Activated CD4-positive, alpha-beta memory T cell treated with anti-CD3 and anti-CD28 coated beads for 36 hours (primary cell): ENCODE data around the gene EIF4EBP2. TPM values are rescaled to one million over a fixed set of nuclear protein-coding genes. Genes with fewer than 3 reads are reported as not detected.
A peak's percentile ranks its signal among the peaks of the same experiment; 100 is the strongest.

Experiments used
- CTCF ChIA-PET: fragments of 350-600 bp; sonication (Branson Sonifier 250); formaldehyde crosslinking; loops from one replicate; lab custom pipeline; 2021; ENCODE audit warnings: antibody characterized with exemption, inconsistent platforms; lab: Charles Lee
- POLR2A ChIA-PET: fragments of 350-600 bp; sonication (Branson Sonifier 250); formaldehyde crosslinking; loops from one replicate; lab custom pipeline; 2021; ENCODE audit warnings: antibody characterized with exemption; lab: Charles Lee
- DNase-seq: peaks from one replicate; pipeline ENCODE4 v3.0.0-alpha.2; 2020
- H3K27ac Mint-ChIP-seq: one replicate; pipeline ENCODE4 v1.8.0; 2021; ENCODE audit warnings: mixed read lengths
- H3K27me3 Mint-ChIP-seq: one replicate; pipeline ENCODE4 v1.8.0; 2021; ENCODE audit warnings: mixed read lengths
- H3K36me3 Mint-ChIP-seq: one replicate; pipeline ENCODE4 v1.8.0; 2021; ENCODE audit warnings: mixed read lengths
- H3K4me1 Mint-ChIP-seq: one replicate; pipeline ENCODE4 v1.8.0; 2021; ENCODE audit warnings: low read depth, mixed read lengths
- H3K4me3 Mint-ChIP-seq: one replicate; pipeline ENCODE4 v1.8.0; 2021; ENCODE audit warnings: mild to moderate bottlenecking, mixed read lengths
- H3K9me3 Mint-ChIP-seq: one replicate; pipeline ENCODE4 v1.8.0; 2021; ENCODE audit warnings: mixed read lengths
- intact Hi-C: fragments of 100-400 bp; cut with micrococcal nuclease; formaldehyde crosslinking; loops from one replicate; pipeline ENCODE4 v1.15.1; 2023
- total RNA-seq, 2 experiments: library from RNA; stranded (reverse); gene quantifications; one replicate each; pipeline ENCODE4 v1.2.3, GENCODE V29; 2021

The EIF4EBP2 gene
- total RNA-seq, 2 experiments from 2014 or later, result 27.1 to 27.5 TPM

- intact Hi-C loops, result no loop called here
- no peak for DNase-seq
- Mint-ChIP-seq H3K27me3 (peaks cover 3% of the 10 kb centered on the region), H3K36me3 (no peaks in the 10 kb centered on the region), H3K27ac (no peak overlapping the region), H3K4me1 (no peaks in the 10 kb centered on the region), H3K9me3 (no peaks in the 10 kb centered on the region), H3K4me3 (no peak overlapping the region)
- CTCF ChIA-PET, result no interaction called here
- POLR2A ChIA-PET, result no interaction called here
These were observed 63.0 kb downstream of the EIF4EBP2 start for GRCh38 chr10:70466951-70467350.

- POLR2A ChIA-PET, result no interaction called here
- intact Hi-C loops, result no loop called here
These were observed 69.0 kb downstream of the EIF4EBP2 start for GRCh38 chr10:70472799-70473454.

GRCh38 chr10:70474780-70475179 is 70.8 kb downstream of the EIF4EBP2 start:
- intact Hi-C loops, result loop anchor here (5.0 kb wide), 2 partner anchors 72 to 343 kb away; partner anchors contain the start of genes EIF4EBP2 and SGPL1
- H3K4me1 Mint-ChIP-seq, result peaks cover 21% of the 10 kb centered on the region
- no peak overlapping the region for H3K27ac Mint-ChIP-seq
- DNase-seq, result no peak
- peaks cover 8% of the 10 kb centered on the region for H3K27me3 Mint-ChIP-seq
- no peak overlapping the region for H3K4me3 Mint-ChIP-seq
- CTCF ChIA-PET, result interaction anchor here (1.1 to 4.8 kb wide), 2 partner anchors 13 to 20 kb away, joined by 3 to 23 read pairs; no protein-coding TSS in a partner anchor
- no peaks in the 10 kb centered on the region for H3K36me3 Mint-ChIP-seq
- H3K9me3 Mint-ChIP-seq, result no peaks in the 10 kb centered on the region
- POLR2A ChIA-PET, result no interaction called here

More at GRCh38 chr10:70472799-70473454, 69.0 kb downstream of the EIF4EBP2 start:
- Mint-ChIP-seq H3K27me3 (peaks cover 11% of the 10 kb centered on the region), H3K9me3 (no peaks in the 10 kb centered on the region), H3K27ac (no peak overlapping the region), H3K36me3 (no peaks in the 10 kb centered on the region), H3K4me1 (peaks cover 12% of the 10 kb centered on the region), H3K4me3 (no peak overlapping the region)
- no peak for DNase-seq
- CTCF ChIA-PET, result no interaction called here

- Mint-ChIP-seq H3K4me3 (no peak overlapping the region), H3K27ac (peak overlapping the region; percentile 24), H3K4me1 (peaks cover 30% of the 10 kb centered on the region), H3K27me3 (peaks cover 10% of the 10 kb centered on the region), H3K9me3 (no peaks in the 10 kb centered on the region), H3K36me3 (no peaks in the 10 kb centered on the region)
- POLR2A ChIA-PET, result no interaction called here
- intact Hi-C loops, result loop anchor here (5.0 kb wide), 2 partner anchors 73 to 342 kb away; partner anchors contain the start of genes EIF4EBP2 and SGPL1
- CTCF ChIA-PET, result interaction anchor here (1.1 to 4.8 kb wide), 2 partner anchors 14 to 19 kb away, joined by 3 to 23 read pairs; no protein-coding TSS in a partner anchor
- DNase-seq, result no peak
These were observed 71.7 kb downstream of the EIF4EBP2 start for GRCh38 chr10:70475661-70476060.

- Mint-ChIP-seq H3K27ac (no peak overlapping the region), H3K9me3 (no peaks in the 10 kb centered on the region), H3K4me3 (no peak overlapping the region), H3K4me1 (peaks cover 32% of the 10 kb centered on the region), H3K36me3 (no peaks in the 10 kb centered on the region), H3K27me3 (peaks cover 10% of the 10 kb centered on the region)
- DNase-seq, result no peak
- intact Hi-C loops, result loop anchor here (5.0 kb wide), 2 partner anchors 74 to 341 kb away; partner anchors contain the start of genes EIF4EBP2 and SGPL1
- ChIA-PET CTCF (interaction anchor here (1.2 to 4.8 kb wide), 2 partner anchors 15 to 74 kb away, joined by 3 to 23 read pairs; no protein-coding TSS in a partner anchor), POLR2A (interaction anchor here (0.6 kb wide), 1 partner anchor 112 kb away, joined by 5 read pairs; no protein-coding TSS in a partner anchor)
These were observed 72.5 kb downstream of the EIF4EBP2 start for GRCh38 chr10:70476249-70477035.

- Mint-ChIP-seq H3K36me3 (no peaks in the 10 kb centered on the region), H3K9me3 (no peaks in the 10 kb centered on the region), H3K4me3 (peak overlapping the region; percentile 65), H3K27ac (peak overlapping the region; percentile 55), H3K4me1 (peaks cover 32% of the 10 kb centered on the region), H3K27me3 (peaks cover 10% of the 10 kb centered on the region)
- peak; percentile 84 for DNase-seq
- ChIA-PET CTCF (interaction anchor here (1.2 to 4.8 kb wide), 3 partner anchors 16 to 74 kb away, joined by 3 to 23 read pairs (median 3); no protein-coding TSS in a partner anchor), POLR2A (no interaction called here)
- intact Hi-C loops, result loop anchor here (5.0 kb wide), 2 partner anchors 75 to 340 kb away; partner anchors contain the start of genes EIF4EBP2 and SGPL1
These were observed 73.8 kb downstream of the EIF4EBP2 start for GRCh38 chr10:70477661-70478162.

Other genes with a start within 250 kb of the EIF4EBP2 start
- 10 to 100 TPM; 91.9 to 94.8 TPM for gene SAR1A, start 233.6 kb upstream of the EIF4EBP2 start, total RNA-seq
- gene PPA1, start 170.7 kb upstream of the EIF4EBP2 start, total RNA-seq, result 100 to 1,000 TPM; 359 to 368 TPM
- gene NPFFR1, start 120.1 kb upstream of the EIF4EBP2 start, total RNA-seq, result under 1 TPM in 1 of 2 experiments, not detected in 1; 0.02 TPM
- 10 to 100 TPM; 10.6 to 12.0 TPM for gene LRRC20, start 21.5 kb upstream of the EIF4EBP2 start, total RNA-seq
- gene NODAL, start 37.5 kb downstream of the EIF4EBP2 start, total RNA-seq, result not detected
- under 1 TPM; 0.41 to 0.48 TPM for gene PALD1, start 74.6 kb downstream of the EIF4EBP2 start, total RNA-seq
- 10 to 100 TPM; 32.4 to 32.6 TPM for gene PRF1, start 198.6 kb downstream of the EIF4EBP2 start, total RNA-seq